GM21423 (cell line): ENCODE data around the gene SRC.

Experiments used
- ATAC-seq: cut with Tn5 transposase; IDR thresholded peaks from one replicate; pipeline ENCODE4 v1.9.1; 2021; ENCODE audit warnings: mild to moderate bottlenecking, moderate library complexity; ENCODE audit not compliant: unreplicated experiment

The SRC gene

GRCh38 chr20:37407573-37408002 lies 61.6 kb downstream of the SRC start:
- no peak for ATAC-seq

GRCh38 chr20:37408302-37409193 lies 62.6 kb downstream of the SRC start:
- ATAC-seq, result no peak

- ATAC-seq, result no peak
Measured at GRCh38 chr20:37411408-37412219, 65.7 kb downstream of the SRC start.

- no peak for ATAC-seq
Measured at GRCh38 chr20:37413023-37413334, 67.0 kb downstream of the SRC start.

- no peak for ATAC-seq
Measured at GRCh38 chr20:37413379-37413778, 67.4 kb downstream of the SRC start.

GRCh38 chr20:37414224-37415035 lies 68.5 kb downstream of the SRC start:
- no peak for ATAC-seq

GRCh38 chr20:37415118-37416085 lies 69.5 kb downstream of the SRC start:
- no peak for ATAC-seq

- no peak for ATAC-seq
Measured at GRCh38 chr20:37416100-37416847, 70.3 kb downstream of the SRC start.

GRCh38 chr20:37416848-37417616 lies 71.1 kb downstream of the SRC start:
- ATAC-seq, result no peak

GRCh38 chr20:37417617-37418467 lies 71.9 kb downstream of the SRC start:
- no peak for ATAC-seq

GRCh38 chr20:37418591-37419109 lies 72.7 kb downstream of the SRC start:
- no peak for ATAC-seq

GRCh38 chr20:37419307-37419706 lies 73.4 kb downstream of the SRC start:
- no peak for ATAC-seq

GRCh38 chr20:37419774-37420542 lies 74.0 kb downstream of the SRC start:
- ATAC-seq, result no peak

GRCh38 chr20:37420610-37421009 lies 74.7 kb downstream of the SRC start:
- no peak for ATAC-seq

GRCh38 chr20:37421060-37421905 lies 75.3 kb downstream of the SRC start:
- ATAC-seq, result no peak

GRCh38 chr20:37421988-37422387 lies 76.0 kb downstream of the SRC start:
- no peak for ATAC-seq
